ENCODE results near the gene DUS4L.

The DUS4L gene

GRCh38 chr7:107622429-107622828 lies 58.7 kb downstream of the DUS4L start:
- DNase-seq: no peak

GRCh38 chr7:107622894-107623293 lies 59.1 kb downstream of the DUS4L start:
- no peak for DNase-seq

GRCh38 chr7:107627002-107627401 lies 63.2 kb downstream of the DUS4L start:
- no peak for DNase-seq
